ENCODE data around the gene GJC1. TPM values are rescaled to one million over a fixed set of nuclear protein-coding genes. Genes with fewer than 3 reads are reported as not detected.

Gene GJC1
- total RNA-seq, 6 experiments from 2014 or later = 47.3 to 71.3 (median 59.3) TPM

GRCh38 chr17:44872131-44872768 is 42.2 kb upstream of the GJC1 start:
- no peaks in the 10 kb centered on the region for H3K27me3 Mint-ChIP-seq (ENCODE audit: insufficient read depth)
- no peak overlapping the region for H3K27ac Mint-ChIP-seq
- peaks cover 32% of the 10 kb centered on the region for H3K36me3 Mint-ChIP-seq (ENCODE audit: low read depth)
- DNase-seq = no peak
- no peaks in the 10 kb centered on the region for H3K9me3 Mint-ChIP-seq
- H3K4me1 Mint-ChIP-seq (ENCODE audit: low read depth) = no peaks in the 10 kb centered on the region
- TF ChIP-seq CTCF (IDR thresholded peaks at IDR 0.05) = no peak
- no peak overlapping the region for H3K4me3 Mint-ChIP-seq

- no peaks in the 10 kb centered on the region for H3K27me3 Mint-ChIP-seq (ENCODE audit: insufficient read depth)
- no peak overlapping the region for H3K27ac Mint-ChIP-seq
- H3K36me3 Mint-ChIP-seq (ENCODE audit: low read depth) = peaks cover 32% of the 10 kb centered on the region
- H3K4me1 Mint-ChIP-seq (ENCODE audit: low read depth) = no peaks in the 10 kb centered on the region
- DNase-seq = no peak
- H3K9me3 Mint-ChIP-seq = no peaks in the 10 kb centered on the region
- no peak overlapping the region for H3K4me3 Mint-ChIP-seq
- no peak for TF ChIP-seq CTCF (IDR thresholded peaks at IDR 0.05)
Observed at GRCh38 chr17:44871556-44871955, 41.5 kb upstream of the GJC1 start.

DNA sequence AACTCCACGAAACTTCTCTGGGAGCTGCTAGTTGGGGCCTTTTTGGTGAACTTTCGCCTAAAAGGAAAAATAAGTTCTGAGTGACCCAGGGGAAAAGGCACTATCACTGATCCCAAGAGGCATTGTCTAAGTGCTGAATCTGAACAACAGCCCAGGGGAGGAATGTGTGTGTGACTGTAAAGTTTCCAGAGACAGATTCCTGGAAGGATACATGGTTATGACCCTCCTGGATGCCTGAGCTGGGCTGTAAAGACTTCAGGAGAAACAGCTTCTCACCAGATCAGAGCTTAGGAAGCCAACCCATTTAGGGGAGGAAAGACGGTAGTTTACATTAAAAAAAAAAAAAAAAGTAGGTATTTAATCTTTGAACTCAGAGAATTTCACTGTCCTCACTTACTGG is 37.8 kb upstream of the GJC1 start:
- H3K27me3 Mint-ChIP-seq (ENCODE audit: insufficient read depth) = no peaks in the 10 kb centered on the region; the same call in 1 of the 2 replicates
- no peak for TF ChIP-seq CTCF (IDR thresholded peaks at IDR 0.05)
- no peak overlapping the region for H3K4me3 Mint-ChIP-seq
- DNase-seq = no peak
- H3K36me3 Mint-ChIP-seq (ENCODE audit: low read depth) = peaks cover 36% of the 10 kb centered on the region
- no peak overlapping the region; the same call in 1 of the 2 replicates for H3K27ac Mint-ChIP-seq
- no peaks in the 10 kb centered on the region for H3K9me3 Mint-ChIP-seq
- H3K4me1 Mint-ChIP-seq (ENCODE audit: low read depth) = peaks cover 6% of the 10 kb centered on the region; the same call in 1 of the 2 replicates

DNA sequence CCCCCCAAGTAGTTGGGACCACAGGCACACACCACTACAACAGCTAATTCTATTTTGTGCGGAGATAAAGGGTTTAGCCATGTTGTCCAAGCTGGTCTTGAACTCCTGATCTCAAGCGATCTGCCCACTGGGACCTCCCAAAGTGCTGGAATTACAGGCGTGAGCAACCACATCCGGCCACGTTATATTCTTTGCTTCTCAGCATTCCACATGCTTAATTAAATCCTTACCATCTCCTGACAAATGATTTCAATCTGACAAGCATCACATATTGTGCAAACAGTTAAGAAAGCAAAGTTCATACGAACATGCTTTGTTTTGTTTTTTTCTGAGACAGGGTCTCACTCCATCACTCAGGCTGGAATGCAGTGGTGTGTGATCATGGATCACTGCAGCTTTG is 35.8 kb upstream of the GJC1 start:
- no peak for TF ChIP-seq CTCF (IDR thresholded peaks at IDR 0.05)
- Mint-ChIP-seq H3K27ac (peak overlapping the region; percentile 48), H3K36me3 (ENCODE audit: low read depth) (peaks cover 30% of the 10 kb centered on the region), H3K4me3 (no peak overlapping the region), H3K27me3 (ENCODE audit: insufficient read depth) (no peaks in the 10 kb centered on the region; the same call in 1 of the 2 replicates), H3K4me1 (ENCODE audit: low read depth) (peaks cover 6% of the 10 kb centered on the region; the same call in 1 of the 2 replicates), H3K9me3 (no peaks in the 10 kb centered on the region)
- DNase-seq = no peak

DNA sequence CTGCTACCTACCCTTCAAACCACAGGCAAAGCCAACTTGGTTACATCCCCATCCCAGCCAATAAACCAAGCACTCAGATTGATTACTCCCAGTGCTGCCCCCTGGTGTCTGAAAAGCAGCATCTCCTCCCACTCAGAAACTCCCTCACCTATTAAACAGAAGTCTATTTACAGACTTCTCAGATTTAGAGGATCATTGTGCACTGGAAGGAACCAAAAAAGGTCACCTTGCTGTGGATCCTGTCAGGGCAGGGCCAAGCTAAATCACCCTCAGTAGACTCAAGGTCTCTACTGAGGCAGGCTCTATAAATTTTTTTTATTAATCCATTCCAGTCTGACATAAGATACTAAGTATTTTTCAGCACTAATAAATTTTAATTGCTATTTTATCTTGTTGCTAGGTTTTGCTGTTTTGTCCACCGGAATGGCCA is 35.2 kb upstream of the GJC1 start:
- H3K36me3 Mint-ChIP-seq (ENCODE audit: low read depth) = peaks cover 30% of the 10 kb centered on the region
- no peak overlapping the region for H3K4me3 Mint-ChIP-seq
- H3K4me1 Mint-ChIP-seq (ENCODE audit: low read depth) = peaks cover 6% of the 10 kb centered on the region; the same call in 1 of the 2 replicates
- no peaks in the 10 kb centered on the region for H3K9me3 Mint-ChIP-seq
- peak; percentile 64 for DNase-seq
- no peaks in the 10 kb centered on the region; the same call in 1 of the 2 replicates for H3K27me3 Mint-ChIP-seq (ENCODE audit: insufficient read depth)
- peak; percentile 97 for TF ChIP-seq CTCF (IDR thresholded peaks at IDR 0.05)
- peak overlapping the region; percentile 48 for H3K27ac Mint-ChIP-seq

Data from HFFc6 (cell line).